Common myeloid progenitor, CD34-positive (primary cell): ENCODE data around the gene MFSD12.

Experiments used
- CTCF ChIA-PET: fragments of 350-600 bp; sonication (Branson Sonifier 250); formaldehyde crosslinking; loops from one replicate; lab custom pipeline; 2021; ENCODE audit warnings: antibody characterized with exemption; lab: Charles Lee
- POLR2A ChIA-PET: fragments of 350-600 bp; sonication (Branson Sonifier 250); formaldehyde crosslinking; loops from one replicate; lab custom pipeline; 2021; ENCODE audit warnings: antibody characterized with exemption; lab: Charles Lee
- DNase-seq, 3 donors: peaks; one replicate each; pipeline versions ENCODE4 v3.0.0 to v3.0.0-alpha.2; 2013
- H3K27ac ChIP-seq, 2 experiments: 1 replicate in 1 of 2; 2 replicates in 1 of 2; pipeline ENCODE4 v1.7.0; 2013; ENCODE audit warnings: inconsistent platforms in 2 of 2, low read length in 2 of 2, mild to moderate bottlenecking in 2 of 2, low read depth in 1 of 2, moderate library complexity in 1 of 2; ENCODE audit not compliant: severe bottlenecking in 2 of 2, insufficient read depth in 1 of 2, poor library complexity in 1 of 2
- H3K27me3 ChIP-seq, 5 experiments: replicated peaks in 2 of 5; 1 replicate in 3 of 5; 2 replicates in 2 of 5; pipeline versions ENCODE4 v1.6.1 to v1.7.0; 2013; ENCODE audit warnings: low read length in 4 of 5, mild to moderate bottlenecking in 2 of 5, moderate library complexity in 2 of 5, inconsistent platforms in 1 of 5; ENCODE audit not compliant: insufficient read depth in 5 of 5, control insufficient read depth in 4 of 5
- H3K36me3 ChIP-seq, 4 experiments: 1 replicate in 2 of 4; 2 replicates in 2 of 4; pipeline versions ENCODE4 v1.6.1 to v1.7.0; 2013; ENCODE audit warnings: low read length in 3 of 4, control low read depth in 1 of 4, mild to moderate bottlenecking in 1 of 4; ENCODE audit not compliant: control insufficient read depth in 4 of 4, insufficient read depth in 4 of 4
- H3K4me1 ChIP-seq, 4 experiments: 1 replicate in 3 of 4; 2 replicates in 1 of 4; pipeline versions ENCODE4 v1.6.1 to v1.7.1; 2013; ENCODE audit warnings: low read length in 3 of 4, mild to moderate bottlenecking in 3 of 4, control low read depth in 1 of 4, inconsistent platforms in 1 of 4, moderate library complexity in 1 of 4; ENCODE audit not compliant: control insufficient read depth in 4 of 4, insufficient read depth in 4 of 4; ENCODE audit errors: control extremely low read depth in 1 of 4
- H3K4me3 ChIP-seq, 7 experiments: 1 replicate in 4 of 7; 2 replicates in 3 of 7; pipeline versions ENCODE4 v1.5.1 to v1.7.0; 2013; ENCODE audit warnings: mild to moderate bottlenecking in 7 of 7, low read length in 6 of 7, moderate library complexity in 6 of 7, inconsistent platforms in 2 of 7, low read depth in 2 of 7, control low read depth in 1 of 7; ENCODE audit not compliant: insufficient read depth in 4 of 7, control insufficient read depth in 1 of 7; ENCODE audit errors: extremely low read depth in 1 of 7
- H3K9me3 ChIP-seq, 5 experiments: 1 replicate in 4 of 5; 2 replicates in 1 of 5; pipeline versions ENCODE4 v1.6.1 to v1.7.1; 2013; ENCODE audit warnings: low read length in 4 of 5, mild to moderate bottlenecking in 2 of 5, inconsistent platforms in 1 of 5, low read depth in 1 of 5, moderate library complexity in 1 of 5; ENCODE audit not compliant: control insufficient read depth in 4 of 5, insufficient read depth in 2 of 5; ENCODE audit errors: control extremely low read depth in 1 of 5
- WGBS: methylation state at CpG from one replicate; pipeline ENCODE4 v1.1.5; 2013; ENCODE audit not compliant: insufficient coverage; 5-methylcytosine and 5-hydroxymethylcytosine counted together

MFSD12 gene

GRCh38 chr19:3576696-3577443, 19.5 kb upstream of the MFSD12 start:
- Histone ChIP-seq H3K4me1 (peaks cover 0 to 29% (median 17%) of the 10 kb centered on the region in 4 experiments), H3K9me3 (no peaks in the 10 kb centered on the region), H3K4me3 (peak overlapping the region in 5 of 7 experiments; percentile 19 to 66 (median 48)), H3K27me3 (no peaks in the 10 kb centered on the region), H3K36me3 (peaks cover 0 to 30% (median 9%) of the 10 kb centered on the region in 4 experiments), H3K27ac (no peak overlapping the region)
- DNase-seq = peak in 2 of 3 donors; percentile 59 to 65
- CTCF ChIA-PET = interaction anchor here (0.6 to 2.0 kb wide), 3 partner anchors 9 to 57 kb away, joined by 3 to 5 read pairs (median 3); partner anchors contain the start of gene GIPC3
- POLR2A ChIA-PET = no interaction called here
- WGBS = 62% methylated on average over 40 of the region's 78 CpGs

- WGBS = 93% methylated on average over 23 of the region's 29 CpGs
- Histone ChIP-seq H3K27ac (no peak overlapping the region), H3K36me3 (peaks cover 0 to 30% (median 9%) of the 10 kb centered on the region in 4 experiments), H3K4me3 (peak overlapping the region in 4 of 7 experiments; percentile 26 to 66 (median 50)), H3K9me3 (no peaks in the 10 kb centered on the region), H3K4me1 (peaks cover 0 to 32% (median 17%) of the 10 kb centered on the region in 4 experiments), H3K27me3 (no peaks in the 10 kb centered on the region)
- POLR2A ChIA-PET = no interaction called here
- no peak for DNase-seq
- CTCF ChIA-PET = interaction anchor here (1.0 to 2.0 kb wide), 2 partner anchors 9 to 58 kb away, joined by 3 to 5 read pairs; partner anchors contain the start of gene GIPC3
Measured at GRCh38 chr19:3575949-3576673, 18.7 kb upstream of the MFSD12 start.

GRCh38 chr19:3575260-3575741, 17.9 kb upstream of the MFSD12 start:
- Histone ChIP-seq H3K27ac (no peak overlapping the region), H3K4me3 (no peak overlapping the region)
- DNase-seq = no peak

DNA sequence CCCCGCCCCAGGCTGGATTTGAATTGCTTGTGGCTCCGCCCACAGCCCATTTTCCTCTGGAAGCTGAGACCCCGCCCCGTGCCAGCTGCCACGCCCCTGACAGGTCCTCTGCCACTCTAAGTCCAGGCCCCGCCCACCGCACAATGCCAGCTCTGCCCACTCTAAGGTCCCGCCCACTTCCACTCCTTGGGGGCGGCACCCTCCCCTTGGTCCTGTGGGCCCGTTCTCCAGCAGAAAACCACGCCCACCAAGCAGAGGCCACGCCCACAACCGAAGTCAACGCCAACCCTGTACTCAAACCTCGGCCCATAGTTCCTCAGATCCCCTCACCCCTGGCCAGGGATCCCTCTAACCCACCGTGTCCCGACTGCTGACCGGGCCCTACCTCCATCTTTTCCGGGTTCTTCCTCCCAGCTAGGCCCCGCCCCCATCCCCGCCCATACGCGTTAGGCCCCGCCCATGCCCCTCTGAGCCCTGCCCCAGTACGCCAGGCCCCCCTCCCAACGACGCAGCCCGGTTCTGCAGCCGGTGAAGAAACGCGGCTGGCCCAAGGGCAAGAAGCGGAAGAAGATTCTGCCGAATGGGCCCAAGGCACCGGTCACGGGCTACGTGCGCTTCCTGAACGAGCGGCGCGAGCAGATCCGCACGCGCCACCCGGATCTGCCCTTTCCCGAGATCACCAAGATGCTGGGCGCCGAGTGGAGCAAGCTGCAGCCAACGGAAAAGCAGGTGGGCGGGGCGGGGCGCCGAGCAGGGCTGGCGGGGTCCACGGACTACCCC, 16.7 kb upstream of the MFSD12 start:
- peak overlapping the region in 1 of 2 experiments; percentile 76 for H3K27ac ChIP-seq
- POLR2A ChIA-PET = interaction anchor here (0.5 kb wide), 1 partner anchor 20 kb away, joined by 5 read pairs; no protein-coding TSS in a partner anchor
- peak overlapping the region in 6 of 7 experiments; percentile 75 to 92 (median 84) for H3K4me3 ChIP-seq
- DNase-seq = peak; percentile 94 to 96 (median 96)
- peaks cover 0 to 27% (median 17%) of the 10 kb centered on the region in 4 experiments for H3K4me1 ChIP-seq
- H3K27me3 ChIP-seq = no peaks in the 10 kb centered on the region
- 70% methylated on average over 39 of the region's 55 CpGs for WGBS
- CTCF ChIA-PET = interaction anchor here (0.6 to 1.6 kb wide), 4 partner anchors 11 to 158 kb away, joined by 3 to 4 read pairs (median 4); partner anchors contain the start of gene GIPC3
- H3K36me3 ChIP-seq = peaks cover 0 to 30% (median 9%) of the 10 kb centered on the region in 4 experiments
- H3K9me3 ChIP-seq = no peaks in the 10 kb centered on the region

More at GRCh38 chr19:3575260-3575741, 17.9 kb upstream of the MFSD12 start:
- ChIA-PET CTCF (interaction anchor here (0.9 to 1.1 kb wide), 2 partner anchors 18 to 29 kb away, joined by 3 to 6 read pairs; partner anchors contain the start of gene MFSD12), POLR2A (no interaction called here)
- no peaks in the 10 kb centered on the region for H3K27me3 ChIP-seq
- no peaks in the 10 kb centered on the region for H3K9me3 ChIP-seq
- peaks cover 0 to 32% (median 17%) of the 10 kb centered on the region in 4 experiments for H3K4me1 ChIP-seq
- 94% methylated on average over 9 of the region's 19 CpGs for WGBS
- peaks cover 0 to 30% (median 9%) of the 10 kb centered on the region in 4 experiments for H3K36me3 ChIP-seq

DNA sequence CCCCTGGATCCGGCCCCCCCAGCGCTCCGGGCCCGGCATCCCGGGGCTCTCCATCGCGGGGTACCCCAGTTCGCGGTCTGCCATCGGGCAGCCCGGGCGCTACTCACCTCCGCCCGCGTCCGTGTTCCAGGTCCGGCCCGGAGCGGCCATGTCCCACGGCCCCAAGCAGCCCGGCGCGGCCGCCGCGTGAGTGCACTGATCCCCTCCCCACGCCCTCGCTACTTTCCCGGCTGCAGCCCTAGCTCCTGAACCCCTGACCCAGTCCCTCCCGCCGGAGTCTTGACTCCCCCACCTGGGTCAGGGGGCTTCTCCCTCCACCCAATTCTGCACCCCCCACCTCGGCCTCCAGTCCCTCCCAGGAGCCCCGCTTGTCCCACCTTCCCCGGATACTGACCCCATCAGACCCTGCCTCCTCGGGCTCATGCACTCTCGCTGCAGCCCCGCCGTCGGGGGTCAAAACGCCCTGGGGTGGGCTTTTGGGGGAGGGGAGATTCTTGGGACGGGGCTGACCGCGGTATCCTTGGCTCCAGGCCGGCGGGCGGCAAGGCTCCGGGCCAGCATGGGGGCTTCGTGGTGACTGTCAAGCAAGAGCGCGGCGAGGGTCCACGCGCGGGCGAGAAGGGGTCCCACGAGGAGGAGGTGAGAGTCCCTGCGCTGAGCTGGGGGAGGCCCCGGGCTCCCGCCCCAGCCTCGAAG, 15.9 kb upstream of the MFSD12 start:
- 0% methylated on average over 50 of the region's 60 CpGs for WGBS
- Histone ChIP-seq H3K36me3 (peaks cover 0 to 24% (median 8%) of the 10 kb centered on the region in 4 experiments), H3K9me3 (no peaks in the 10 kb centered on the region), H3K4me3 (peak overlapping the region; percentile 64 to 92 (median 80)), H3K27ac (peak overlapping the region; percentile 54 to 76), H3K27me3 (no peaks in the 10 kb centered on the region), H3K4me1 (peaks cover 0 to 27% (median 17%) of the 10 kb centered on the region in 4 experiments)
- no peak for DNase-seq
- CTCF ChIA-PET = interaction anchor here (0.6 to 1.6 kb wide), 4 partner anchors 12 to 159 kb away, joined by 3 to 4 read pairs (median 4); partner anchors contain the start of gene GIPC3
- POLR2A ChIA-PET = no interaction called here

- DNase-seq = no peak
- Histone ChIP-seq H3K4me3 (peak within 1 kb of the TSS; percentile 64 to 92 (median 80)), H3K27me3 (no peaks in the 10 kb centered on the region), H3K9me3 (no peaks in the 10 kb centered on the region), H3K4me1 (peaks cover 0 to 27% (median 17%) of the 10 kb centered on the region in 4 experiments), H3K27ac (peak within 1 kb of the TSS; percentile 54 to 76), H3K36me3 (peaks cover 0 to 19% (median 7%) of the 10 kb centered on the region in 4 experiments)
- WGBS = 0% methylated on average over 19 of the region's 30 CpGs
- ChIA-PET CTCF (no interaction called here), POLR2A (no interaction called here)
Measured at GRCh38 chr19:3572855-3573161, 15.4 kb upstream of the MFSD12 start, which contains the start of gene HMG20B. Gene HMG20B, plus strand, starts transcription at chr19:3572944. Its CDS starts 366 bp downstream, at chr19:3573310.
